NCI-H526 treated with DMSO at 0.1 percent for 48 hours (cell line): ENCODE results near the gene GTSE1.

Experiments used
- DNase-seq: peaks from one replicate; lab custom pipeline; 2025; lab: John Stamatoyannopoulos, UW

The GTSE1 gene

DNA sequence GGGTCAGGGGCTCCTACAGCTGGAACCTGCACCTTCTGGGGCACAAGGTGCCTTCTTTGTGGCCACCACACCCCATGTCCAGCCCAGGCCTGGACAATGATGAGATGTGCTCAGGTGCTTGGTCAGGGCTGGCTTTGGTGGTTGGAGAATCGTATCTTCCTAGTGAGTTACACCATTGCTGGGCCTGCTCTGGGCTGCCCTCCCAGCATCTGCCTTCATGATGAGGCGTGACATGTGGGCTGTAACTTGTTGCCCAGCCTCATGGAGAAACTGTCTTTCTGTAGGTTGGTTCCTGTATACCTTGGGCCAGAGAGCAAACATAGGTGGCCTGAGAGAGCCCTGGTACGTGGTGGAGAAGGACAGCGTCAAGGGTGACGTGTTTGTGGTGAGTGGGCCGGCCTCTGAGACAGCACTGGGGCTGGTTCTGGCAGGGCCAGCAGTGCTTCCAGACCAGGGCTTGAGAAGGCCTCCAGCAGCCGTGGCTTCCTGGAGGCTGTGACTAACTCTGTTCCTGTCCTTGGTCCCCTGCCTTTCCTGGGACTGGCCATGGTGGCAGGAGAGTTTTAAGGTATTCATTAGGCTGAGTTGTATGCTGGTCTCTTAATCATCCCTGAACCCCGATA lies 56.9 kb downstream of the GTSE1 start:
- DNase-seq, result no peak

DNA sequence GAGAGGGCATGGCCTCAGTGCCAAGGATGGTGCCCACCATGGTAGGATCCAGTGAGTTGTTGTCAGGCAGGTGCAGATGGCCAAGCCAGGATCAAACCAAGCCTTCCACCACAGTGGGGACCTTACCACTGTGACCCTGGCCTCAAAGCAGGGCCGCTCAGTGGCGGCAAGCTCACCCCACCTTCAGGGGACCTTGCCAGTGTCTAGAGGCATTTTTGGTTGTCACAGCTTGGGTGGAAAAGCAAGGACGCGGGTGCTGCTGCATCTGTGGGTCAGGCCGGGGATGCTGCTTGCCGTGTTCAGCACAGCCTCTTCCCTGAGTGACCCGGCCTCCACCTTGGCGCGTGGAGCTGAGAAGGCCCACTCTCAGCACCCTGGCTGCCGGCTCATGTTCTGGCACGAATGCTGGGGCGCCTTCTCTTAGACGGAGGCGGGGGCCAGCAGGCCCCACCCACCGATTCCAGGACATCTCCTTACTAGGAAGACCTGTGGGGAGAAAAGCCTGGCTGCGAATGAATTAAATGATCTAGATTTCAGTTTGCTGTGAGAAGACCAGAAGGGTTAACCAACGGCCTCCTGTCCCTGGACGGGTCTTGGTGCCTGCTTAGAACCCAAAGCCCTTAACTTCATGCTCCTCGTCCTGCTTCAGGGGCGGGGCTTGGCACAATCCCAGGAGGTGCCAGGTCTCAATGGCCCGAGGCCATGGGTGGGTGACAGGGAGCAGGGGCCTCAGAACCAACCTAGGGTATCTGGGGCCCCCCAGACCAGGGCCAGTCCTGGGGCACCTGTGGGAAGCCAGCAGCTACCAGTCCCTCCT lies 57.7 kb downstream of the GTSE1 start:
- no peak for DNase-seq

DNA sequence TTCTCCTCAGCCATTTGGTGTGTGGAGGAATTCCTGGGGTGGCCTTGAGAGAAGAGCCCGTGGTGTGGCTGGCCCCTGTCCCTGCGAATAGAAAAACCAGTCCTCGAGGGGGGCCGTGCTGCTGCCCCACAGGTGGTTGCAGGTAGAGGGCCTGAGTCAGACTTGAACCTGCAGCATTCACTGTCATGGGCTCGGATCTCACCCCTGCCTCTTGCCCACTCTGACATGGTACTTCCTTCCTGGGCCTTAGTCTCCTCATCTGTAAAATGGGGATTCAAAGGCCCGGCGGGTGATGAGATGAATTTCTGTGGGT lies 58.3 kb downstream of the GTSE1 start:
- DNase-seq, result no peak

DNA sequence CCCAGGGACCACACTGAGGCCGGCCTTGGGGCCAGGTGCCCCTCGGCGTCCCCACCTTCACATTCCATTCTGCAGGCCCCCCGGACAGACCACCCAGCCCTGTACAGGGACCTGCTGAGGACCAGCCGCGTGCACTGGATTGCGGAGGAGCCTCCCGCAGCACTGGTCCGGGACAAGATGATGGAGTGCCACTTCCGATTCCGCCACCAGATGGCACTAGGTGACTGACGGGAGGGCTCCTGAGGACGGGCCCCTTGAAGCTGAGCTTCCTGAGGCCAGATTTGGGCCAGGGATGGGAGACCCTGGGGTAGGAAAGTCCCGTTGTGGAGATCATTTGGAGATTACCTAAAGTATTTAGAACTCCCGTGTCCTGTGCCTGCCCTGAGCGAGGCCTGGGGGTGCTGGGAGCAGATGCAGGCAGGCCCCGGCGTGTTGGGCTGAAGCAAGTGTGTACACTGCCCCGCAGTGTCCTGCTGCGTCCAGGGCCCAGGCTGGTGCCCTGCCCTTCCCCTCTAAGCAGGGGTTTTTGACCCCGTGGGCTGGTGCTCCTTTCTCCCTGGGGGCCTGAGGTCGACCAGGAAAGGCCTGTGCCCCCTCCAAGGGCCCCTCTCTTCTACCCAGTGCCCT lies 58.8 kb downstream of the GTSE1 start:
- DNase-seq, result no peak

DNA sequence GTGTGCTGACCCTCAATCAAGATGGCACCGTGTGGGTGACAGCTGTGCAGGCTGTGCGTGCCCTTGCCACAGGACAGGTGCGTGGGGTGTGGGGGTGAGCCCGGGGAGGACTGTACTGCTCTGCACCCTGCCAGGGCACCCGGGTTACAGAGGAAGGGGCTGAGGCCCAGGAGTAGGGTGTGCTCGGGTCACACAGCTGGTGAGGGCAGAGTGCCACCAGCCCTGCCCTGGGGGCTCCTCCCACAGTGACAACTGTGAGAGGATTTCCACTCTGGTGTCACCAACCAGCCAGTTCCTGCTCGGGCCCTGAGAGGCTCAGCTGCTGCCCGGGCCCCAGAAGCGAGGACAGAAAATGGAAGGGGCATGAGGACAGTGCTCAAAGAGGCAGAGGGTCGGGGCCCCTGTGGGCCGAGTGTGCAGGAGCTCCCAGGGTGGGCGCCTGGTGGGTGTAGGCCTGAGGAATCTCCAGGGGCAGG lies 59.4 kb downstream of the GTSE1 start:
- DNase-seq, result no peak

DNA sequence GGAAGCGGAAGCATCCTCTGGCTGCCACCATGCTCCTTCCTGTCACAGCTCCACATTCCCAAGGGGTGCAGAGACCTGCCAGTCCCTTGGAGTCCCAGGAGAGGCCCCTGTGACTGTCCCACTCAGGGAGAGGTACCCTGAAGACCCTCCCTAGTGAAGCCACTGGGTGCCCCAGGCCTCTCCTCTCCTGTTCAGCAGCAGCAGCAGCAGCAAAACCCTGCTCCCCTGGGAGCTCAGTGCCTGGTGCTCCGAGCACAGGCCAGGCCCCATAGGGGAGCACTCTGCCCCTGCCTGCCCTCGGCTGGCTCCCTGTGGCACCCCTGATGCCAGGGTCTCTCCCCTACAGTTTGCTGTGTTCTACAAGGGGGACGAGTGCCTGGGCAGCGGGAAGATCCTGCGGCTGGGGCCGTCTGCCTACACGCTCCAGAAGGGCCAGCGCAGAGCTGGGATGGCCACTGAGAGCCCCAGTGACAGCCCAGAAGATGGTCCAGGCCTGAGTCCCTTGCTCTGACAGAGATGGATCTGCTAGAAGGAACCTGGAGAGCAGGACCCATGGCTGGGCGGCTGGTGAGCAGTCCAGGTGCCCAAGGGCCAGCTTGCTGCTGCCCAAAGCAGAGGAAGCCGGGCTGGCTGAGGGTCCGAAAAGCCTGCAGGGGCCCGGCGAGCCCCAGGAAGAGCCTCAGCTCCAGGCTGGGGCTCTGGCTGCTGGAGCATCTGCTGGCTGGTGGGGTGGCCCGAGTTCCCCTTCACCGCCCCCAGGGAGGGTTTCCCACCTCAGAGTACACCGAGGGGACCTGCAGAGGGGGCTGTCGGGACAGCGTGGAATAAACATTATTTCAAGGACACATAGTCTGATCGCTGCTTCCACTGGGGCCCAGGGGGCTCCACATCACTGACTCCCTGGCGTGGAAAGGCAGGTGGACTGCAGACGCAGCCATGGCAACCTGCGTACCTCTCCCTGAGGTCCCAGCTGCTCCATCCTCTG lies 60.1 kb downstream of the GTSE1 start:
- DNase-seq, result no peak

DNA sequence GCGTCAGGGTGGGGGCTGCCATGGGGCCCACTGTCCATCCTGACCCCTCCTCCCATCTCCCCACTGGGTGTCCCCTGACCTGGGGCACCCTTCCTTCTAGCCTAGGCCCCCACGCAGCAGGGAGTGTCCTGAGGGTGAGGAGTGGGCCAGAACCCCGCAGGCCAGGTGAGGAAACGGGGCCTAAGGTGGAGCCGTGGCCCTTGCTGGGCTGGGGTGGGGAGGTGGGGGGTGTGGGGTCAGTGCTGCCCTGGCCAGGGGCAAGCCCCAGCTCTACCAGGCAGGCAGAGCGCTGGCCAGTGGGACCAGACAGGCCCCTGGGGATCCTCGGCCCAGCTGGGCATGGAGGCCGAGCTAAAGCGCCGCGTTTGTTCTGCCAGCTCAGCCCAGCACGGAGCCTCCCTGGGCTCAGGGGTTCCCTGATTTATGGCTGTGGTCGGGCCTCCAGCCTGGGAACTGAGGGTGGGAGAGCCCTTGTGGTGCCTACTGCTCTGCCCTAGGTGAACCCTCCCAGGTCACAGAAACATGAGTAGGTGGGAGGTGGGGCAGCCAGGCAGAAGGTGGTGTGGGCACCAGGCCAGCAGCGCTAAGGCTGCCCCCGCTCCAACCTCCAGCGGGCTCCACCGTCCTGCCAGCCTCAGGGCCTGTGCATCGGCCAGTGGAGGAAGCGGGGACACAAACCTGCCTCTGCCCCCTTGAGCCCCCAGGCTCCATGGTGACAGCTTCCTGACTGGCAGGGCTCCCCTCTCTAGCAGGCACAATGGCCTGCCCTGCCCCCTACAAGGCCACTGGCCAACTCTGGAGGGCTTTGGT lies 61.2 kb downstream of the GTSE1 start:
- DNase-seq, result no peak

DNA sequence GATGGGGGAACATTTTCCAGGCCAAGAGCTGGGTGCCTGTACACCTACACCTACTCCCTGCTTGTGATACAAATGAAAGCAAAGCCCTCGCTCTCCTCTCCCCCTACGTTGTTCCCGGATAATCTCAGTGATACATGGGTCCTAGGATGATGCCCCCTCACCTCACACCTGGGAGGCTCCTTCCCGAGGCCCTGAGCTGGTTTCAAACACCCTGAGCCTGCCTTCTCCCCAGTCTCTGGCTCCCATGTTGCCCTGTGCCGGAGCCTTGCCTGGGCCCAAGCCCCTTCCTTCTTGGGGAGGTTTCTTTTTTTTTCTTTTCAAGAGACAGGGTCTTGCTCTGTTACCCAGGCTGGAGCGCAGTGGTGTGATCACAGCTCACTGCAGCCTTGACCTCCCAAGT lies 62.1 kb downstream of the GTSE1 start:
- DNase-seq, result no peak

DNA sequence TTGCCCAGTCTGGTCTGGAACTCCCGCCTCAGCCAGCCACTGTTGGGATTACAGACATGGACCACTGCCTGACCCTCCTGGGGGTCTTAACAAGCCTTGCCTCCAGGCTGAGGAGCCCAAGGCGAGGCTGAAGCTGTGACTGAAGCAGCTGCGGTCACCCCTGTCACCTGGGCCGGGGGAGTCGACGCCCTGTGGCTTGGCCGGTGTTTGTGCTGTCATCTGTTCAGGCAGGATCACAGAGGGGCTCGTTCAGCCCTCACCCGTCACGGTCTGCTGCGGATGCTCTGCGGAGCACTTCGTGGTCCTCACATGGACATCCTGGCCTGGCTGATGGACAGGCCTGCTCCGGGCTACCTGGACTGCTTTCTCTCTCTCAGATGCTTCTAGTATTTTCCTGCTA lies 62.7 kb downstream of the GTSE1 start:
- DNase-seq, result no peak

DNA sequence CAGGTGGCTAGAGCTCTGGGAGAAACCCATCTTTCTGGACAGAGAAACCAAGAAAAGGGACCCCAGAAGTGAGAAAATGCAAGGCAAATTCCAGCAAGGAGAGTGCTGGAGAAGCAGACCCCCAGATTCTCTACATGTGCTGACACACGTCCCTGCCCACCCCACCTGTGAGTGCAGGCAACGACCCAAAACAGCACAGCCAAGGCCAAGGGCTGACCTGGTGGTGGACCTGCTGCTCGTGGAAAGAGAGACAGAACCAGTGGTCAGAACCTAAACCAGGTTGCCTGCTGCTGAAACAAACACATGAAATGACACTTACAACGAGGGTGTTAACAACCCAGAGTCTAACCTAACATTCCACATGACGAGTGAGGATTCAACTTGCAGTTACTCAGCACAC lies 63.4 kb downstream of the GTSE1 start:
- no peak for DNase-seq

DNA sequence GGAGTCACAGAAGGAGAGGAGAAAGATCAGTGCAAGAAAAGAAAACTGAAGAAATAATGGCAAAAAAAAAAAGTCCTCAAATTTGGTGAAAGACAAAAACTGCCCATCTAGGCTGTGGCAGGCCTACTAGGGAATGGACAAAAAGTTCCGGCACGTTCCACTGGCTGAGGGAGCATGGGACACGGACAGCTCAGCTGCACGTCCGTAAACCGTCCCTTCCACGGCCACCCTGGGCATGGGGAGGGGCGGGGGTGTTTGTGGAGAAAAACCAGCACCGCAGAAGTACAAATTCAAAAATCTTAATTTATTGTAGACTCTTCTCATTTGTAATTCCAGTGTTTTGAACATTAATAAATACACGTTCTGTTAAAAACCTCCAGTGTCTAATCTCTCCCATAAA lies 64.2 kb downstream of the GTSE1 start:
- no peak for DNase-seq

DNA sequence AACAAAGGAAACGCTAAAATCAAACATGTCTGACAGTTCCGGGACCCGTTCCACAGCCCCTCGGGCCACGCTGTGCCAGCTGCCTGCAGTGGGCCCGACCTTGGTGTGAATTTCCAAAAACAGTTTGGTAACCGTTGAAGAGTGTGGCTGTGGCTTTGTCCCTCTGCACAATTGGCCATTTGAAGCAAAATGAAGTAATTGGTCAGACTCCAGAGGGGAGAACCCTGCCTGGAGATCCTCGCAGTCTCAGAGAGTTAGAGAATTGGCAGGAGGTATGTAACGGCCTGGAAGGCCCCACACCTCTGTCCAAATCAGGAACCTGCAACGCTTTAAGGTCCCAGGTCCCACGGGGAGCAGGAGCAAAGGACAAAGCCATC lies 65.1 kb downstream of the GTSE1 start:
- DNase-seq, result no peak

DNA sequence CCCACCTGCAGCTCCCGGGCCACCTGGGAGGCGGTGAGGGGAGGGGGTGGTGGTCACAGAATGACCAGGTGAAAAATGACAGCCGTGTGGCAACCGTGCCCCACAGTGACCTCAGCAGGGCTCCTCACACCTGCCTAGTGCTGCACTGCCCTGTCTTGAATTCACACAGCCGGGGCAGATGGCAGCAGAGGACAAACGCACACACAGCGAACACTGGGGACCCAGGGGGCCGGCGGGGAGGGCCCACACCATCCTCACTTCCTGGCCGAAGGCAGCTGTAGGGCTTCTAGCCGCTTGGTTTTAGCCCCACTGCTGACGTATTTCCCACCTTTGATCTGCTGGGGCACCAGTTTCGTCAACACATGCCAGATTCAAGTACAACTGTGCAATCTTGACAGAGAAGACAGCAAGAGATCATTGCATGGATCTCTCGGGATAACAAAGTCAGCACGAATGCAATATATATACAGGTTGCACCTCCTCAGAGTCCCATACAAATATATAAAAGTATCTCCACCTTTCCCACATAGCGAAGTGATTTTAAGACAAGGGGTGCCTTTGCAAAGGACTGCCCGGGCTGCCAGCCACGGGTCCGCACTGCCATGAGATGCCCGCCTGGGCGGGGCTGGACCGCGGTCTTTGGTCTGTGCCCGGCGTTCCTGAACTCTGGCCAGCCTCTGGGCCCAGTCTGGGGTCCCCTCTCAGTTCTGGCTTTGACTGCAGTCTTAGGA lies 65.7 kb downstream of the GTSE1 start:
- DNase-seq, result no peak

DNA sequence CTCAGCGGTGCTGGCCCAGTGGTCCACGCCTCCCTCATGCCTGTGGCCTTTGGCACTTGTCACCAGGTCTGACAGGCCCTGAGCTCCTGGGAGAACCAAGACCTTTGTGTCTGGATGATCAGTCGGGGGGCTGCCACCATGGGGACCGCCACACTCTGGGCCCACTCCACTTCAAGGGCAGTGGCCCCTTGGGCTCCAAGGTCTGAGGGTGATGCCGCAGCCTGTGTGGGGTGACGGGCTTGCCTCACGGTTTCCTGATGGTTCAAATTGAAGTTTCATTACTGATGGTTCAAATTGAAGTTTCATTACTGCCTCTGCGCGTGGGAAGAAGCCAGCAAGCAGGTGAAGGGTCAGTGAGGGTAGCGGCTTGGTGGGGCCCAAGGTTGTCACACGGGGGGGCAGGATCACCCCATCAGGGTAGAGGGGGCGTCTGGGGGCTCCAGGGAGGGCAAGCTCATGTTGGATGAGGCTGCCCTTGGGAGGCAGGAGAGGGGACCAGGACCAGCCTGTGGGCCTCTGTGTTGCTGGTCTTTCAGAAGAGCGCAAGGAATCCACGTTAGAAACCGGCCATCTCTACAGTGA lies 66.4 kb downstream of the GTSE1 start:
- no peak for DNase-seq

DNA sequence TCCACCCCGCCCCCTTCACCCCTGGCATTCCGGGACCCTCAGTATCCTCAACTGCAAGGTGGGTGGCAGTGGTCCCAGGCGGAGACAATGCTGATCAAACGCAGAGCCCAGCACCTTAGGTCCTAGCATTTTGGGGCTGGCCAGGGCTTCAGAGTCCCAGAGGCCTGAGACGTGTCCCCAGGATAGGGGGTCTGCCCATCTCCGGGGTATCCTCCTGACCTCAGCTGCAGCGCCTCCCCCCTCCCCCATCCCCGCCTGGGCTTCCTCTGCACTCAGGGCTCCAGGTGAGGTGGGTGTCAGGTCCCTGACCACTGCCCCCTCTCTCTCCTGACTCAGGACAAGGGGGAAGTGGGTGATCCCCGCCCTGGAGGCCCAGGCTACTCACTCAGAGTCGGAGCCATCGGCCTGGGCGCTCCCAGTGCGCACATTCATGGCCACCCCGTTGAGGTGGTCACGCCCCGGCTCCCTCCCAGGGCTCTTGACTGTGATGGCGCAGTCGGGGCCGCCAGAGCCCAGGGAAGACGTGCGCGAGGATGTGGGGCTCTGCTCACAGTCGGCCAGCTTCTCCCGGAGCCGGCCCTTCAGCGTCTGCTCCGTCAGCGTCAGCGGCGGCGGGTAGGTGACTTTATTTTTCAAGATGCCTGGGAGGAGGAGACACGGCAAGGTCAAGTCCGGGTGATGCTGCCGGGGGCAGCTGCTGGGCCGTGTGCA lies 67.1 kb downstream of the GTSE1 start:
- DNase-seq, result no peak

DNA sequence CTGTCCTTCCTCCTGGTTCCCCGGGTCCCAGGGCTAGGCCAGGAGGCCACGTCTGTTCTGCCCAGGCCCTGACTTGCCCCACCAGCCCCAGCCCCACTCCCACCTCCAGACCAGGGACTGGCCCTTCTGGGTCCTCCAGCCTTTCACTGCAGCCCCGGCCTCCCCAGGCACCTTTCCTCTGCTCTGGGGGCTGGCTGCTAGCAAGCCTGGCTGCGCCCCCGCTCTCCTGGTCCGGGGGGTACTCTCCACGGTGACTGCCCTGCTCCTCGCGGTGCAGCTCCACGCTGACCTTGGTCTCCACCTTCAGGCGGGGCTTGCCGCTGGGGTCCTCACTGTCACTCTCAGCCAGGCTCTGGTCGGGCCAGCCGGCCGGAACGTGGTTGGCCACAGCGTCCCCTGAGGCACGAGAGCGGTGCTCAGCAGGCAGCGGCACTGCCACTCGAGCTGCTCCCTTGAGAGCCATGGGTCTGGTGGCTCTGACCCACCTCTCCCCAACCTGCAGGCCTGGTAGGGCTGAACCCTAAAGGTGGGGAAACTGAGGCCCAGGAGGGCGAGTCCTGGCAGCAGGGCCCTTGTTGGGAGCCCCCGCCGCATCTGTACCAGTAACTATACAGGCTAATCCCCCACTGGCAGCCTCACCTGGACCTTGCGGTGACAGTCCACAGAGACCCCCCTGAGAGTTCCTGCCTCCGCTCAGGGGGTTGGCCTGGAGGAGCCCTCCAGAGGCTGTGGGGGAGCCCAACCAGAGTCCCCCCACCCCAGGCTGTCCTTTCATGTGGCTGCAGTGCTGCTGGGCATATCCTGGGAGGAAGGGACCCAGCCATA lies 67.9 kb downstream of the GTSE1 start:
- DNase-seq, result no peak

DNA sequence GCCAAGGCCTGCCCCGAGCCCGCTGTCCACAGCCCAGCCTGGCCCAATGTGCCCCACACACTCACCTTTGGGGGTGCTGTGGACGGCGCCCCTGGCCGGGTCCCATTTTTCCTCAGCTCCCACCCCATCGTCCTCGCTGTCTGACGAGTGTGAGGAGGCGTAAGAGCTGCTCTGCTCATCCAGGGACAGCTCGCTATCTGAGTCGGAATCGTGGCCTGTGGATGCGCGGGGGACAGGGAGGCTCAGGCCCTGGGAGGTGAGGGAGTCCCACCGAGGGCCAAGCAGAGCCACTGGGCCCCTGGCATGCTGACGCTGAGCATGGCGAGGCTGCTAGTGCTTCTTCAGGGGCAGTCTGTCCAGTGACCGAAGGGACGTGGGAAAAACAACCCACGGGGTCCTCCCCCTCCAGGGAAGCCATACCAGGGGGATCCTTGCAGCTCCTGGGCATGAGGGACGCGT lies 68.5 kb downstream of the GTSE1 start:
- no peak for DNase-seq

DNA sequence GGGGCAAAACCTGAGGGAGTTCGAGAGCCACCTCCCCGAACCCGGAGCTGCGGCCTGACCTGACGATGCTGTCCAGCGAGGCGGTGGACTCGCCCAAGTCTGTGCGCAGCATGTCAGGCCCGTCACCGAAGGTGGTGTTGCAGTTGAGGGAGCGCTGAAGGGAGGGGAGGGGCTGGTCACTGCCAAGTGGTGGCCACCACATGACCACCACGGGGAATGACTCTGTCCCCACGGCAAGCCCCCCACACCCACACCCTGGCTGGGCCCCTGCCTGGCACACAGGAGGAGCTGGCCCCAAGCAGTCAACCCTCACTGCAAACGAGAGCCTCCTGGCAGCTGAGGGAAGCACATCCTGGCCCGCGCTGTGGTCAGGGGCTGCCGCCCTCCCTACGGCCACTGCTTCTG lies 69.7 kb downstream of the GTSE1 start:
- no peak for DNase-seq
